Right renal cortex interstitium (tissue), 3 donors: ENCODE results near the gene EVA1C. TPM values are rescaled to one million over a fixed set of nuclear protein-coding genes. Genes with fewer than 3 reads are reported as not detected.
"Not testable (repeated sequence)": the region's sequence is repeated elsewhere in the genome, so short reads cannot be mapped to it uniquely, and the experiment has no call there.

ENCODE experiments used
- DNase-seq, 3 donors: peaks; one replicate each; pipeline ENCODE4 v3.0.0-alpha.2; 2013; ENCODE audit warnings: low read depth in 3 of 3, low spot score in 2 of 3
- polyA plus RNA-seq, 3 donors: library from polyadenylated mRNA; unstranded; fragments of 120-200 nt; gene quantifications; one replicate each; pipeline ENCODE4 v1.2.1, GENCODE V29; 2013; ENCODE audit not compliant: insufficient read length in 3 of 3

The EVA1C gene
- polyA plus RNA-seq, 3 donors = 2.4 to 3.1 (median 2.5) TPM

- DNase-seq = no peak
These were observed 11.0 kb downstream of the EVA1C start for GRCh38 chr21:32423320-32424190.

- no peak for DNase-seq
These were observed 11.7 kb downstream of the EVA1C start for GRCh38 chr21:32424191-32424535.

- DNase-seq = no peak
These were observed 12.2 kb downstream of the EVA1C start for GRCh38 chr21:32424674-32425073.

GRCh38 chr21:32425628-32426027, 13.1 kb downstream of the EVA1C start:
- no peak for DNase-seq

- no peak for DNase-seq
These were observed 13.6 kb downstream of the EVA1C start for GRCh38 chr21:32426066-32426465.

GRCh38 chr21:32426592-32427051, 14.1 kb downstream of the EVA1C start:
- DNase-seq = no peak

- DNase-seq = no peak
These were observed 15.6 kb downstream of the EVA1C start for GRCh38 chr21:32427958-32428623.

GRCh38 chr21:32432982-32433660, 20.6 kb downstream of the EVA1C start:
- not testable (repeated sequence) for DNase-seq

- DNase-seq = no peak
These were observed 25.2 kb downstream of the EVA1C start for GRCh38 chr21:32437729-32438128.

- DNase-seq = no peak
These were observed 30.2 kb downstream of the EVA1C start for GRCh38 chr21:32442566-32443318.

- DNase-seq = no peak
These were observed 32.6 kb downstream of the EVA1C start for GRCh38 chr21:32445101-32445500.

GRCh38 chr21:32446440-32446839, 33.9 kb downstream of the EVA1C start:
- not testable (repeated sequence) for DNase-seq

- no peak for DNase-seq
These were observed 34.7 kb downstream of the EVA1C start for GRCh38 chr21:32447224-32447623.

- DNase-seq = no peak
These were observed 36.5 kb downstream of the EVA1C start for GRCh38 chr21:32448803-32449594.

GRCh38 chr21:32450881-32451701, 38.6 kb downstream of the EVA1C start:
- DNase-seq = not testable (repeated sequence)

- not testable (repeated sequence) for DNase-seq
These were observed 39.7 kb downstream of the EVA1C start for GRCh38 chr21:32452191-32452590.

- DNase-seq = no peak
These were observed 40.1 kb downstream of the EVA1C start for GRCh38 chr21:32452641-32453040.

GRCh38 chr21:32455548-32455947, 43.0 kb downstream of the EVA1C start:
- no peak for DNase-seq

- no peak for DNase-seq
These were observed 44.0 kb downstream of the EVA1C start for GRCh38 chr21:32456497-32456918.
